Effector memory CD4-positive, alpha-beta T cell (primary cell): ENCODE measurements around the gene CDKN2D.
"Not testable (repeated sequence)": the region's sequence is repeated elsewhere in the genome, so short reads cannot be mapped to it uniquely, and the experiment has no call there.

Source experiments
- DNase-seq, 3 donors: peaks; one replicate each; pipeline ENCODE4 v3.0.0-alpha.2; 2020
- H3K27ac ChIP-seq: 2 replicates; pipeline ENCODE4 v1.7.0; 2013; ENCODE audit warnings: mild to moderate bottlenecking, low read length, moderate library complexity; ENCODE audit not compliant: insufficient read depth, poor library complexity, severe bottlenecking
- H3K27me3 ChIP-seq: replicated peaks from 2 replicates; pipeline ENCODE4 v1.7.0; 2013; ENCODE audit warnings: mild to moderate bottlenecking, low read length; ENCODE audit not compliant: insufficient read depth, control insufficient read depth, poor library complexity, severe bottlenecking
- H3K36me3 ChIP-seq: 2 replicates; pipeline ENCODE4 v1.7.0; 2013; ENCODE audit warnings: mild to moderate bottlenecking, low read length, moderate library complexity; ENCODE audit not compliant: control insufficient read depth, insufficient read depth
- H3K4me1 ChIP-seq: 2 replicates; pipeline ENCODE4 v1.7.0; 2013; ENCODE audit warnings: low read length, mild to moderate bottlenecking; ENCODE audit not compliant: control insufficient read depth, insufficient read depth, poor library complexity, severe bottlenecking
- H3K4me3 ChIP-seq: 2 replicates; pipeline ENCODE4 v1.7.0; 2013; ENCODE audit warnings: low read length, low read depth, mild to moderate bottlenecking; ENCODE audit not compliant: insufficient read depth, poor library complexity, severe bottlenecking
- H3K9me3 ChIP-seq: 2 replicates; pipeline ENCODE4 v1.7.0; 2013; ENCODE audit warnings: mild to moderate bottlenecking, low read length, moderate library complexity; ENCODE audit not compliant: control insufficient read depth

Gene CDKN2D

DNA sequence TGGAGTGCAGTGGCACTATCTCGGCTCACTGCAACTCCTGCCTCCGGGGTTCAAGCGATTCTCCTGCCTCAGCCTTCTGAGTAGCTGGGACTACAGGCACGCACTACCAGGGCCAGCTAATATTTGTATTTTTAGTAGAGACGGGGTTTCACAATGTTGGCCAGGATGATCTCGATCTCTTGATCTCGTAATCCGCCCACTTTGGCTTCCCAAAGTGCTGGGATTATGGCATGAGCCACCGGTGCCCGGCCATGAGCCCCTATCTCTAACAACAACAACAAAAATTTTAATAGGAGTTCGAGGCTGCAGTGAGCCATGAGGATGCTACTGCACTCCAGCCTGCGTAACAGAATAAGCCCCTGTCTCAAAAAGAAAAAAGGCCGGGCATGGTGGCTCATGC is 13.3 kb upstream of the CDKN2D start:
- Histone ChIP-seq H3K36me3 (no peaks in the 10 kb centered on the region), H3K27ac (no peak overlapping the region), H3K9me3 (no peaks in the 10 kb centered on the region), H3K4me1 (no peaks in the 10 kb centered on the region), H3K27me3 (no peaks in the 10 kb centered on the region), H3K4me3 (no peak overlapping the region)
- DNase-seq: no peak

DNA sequence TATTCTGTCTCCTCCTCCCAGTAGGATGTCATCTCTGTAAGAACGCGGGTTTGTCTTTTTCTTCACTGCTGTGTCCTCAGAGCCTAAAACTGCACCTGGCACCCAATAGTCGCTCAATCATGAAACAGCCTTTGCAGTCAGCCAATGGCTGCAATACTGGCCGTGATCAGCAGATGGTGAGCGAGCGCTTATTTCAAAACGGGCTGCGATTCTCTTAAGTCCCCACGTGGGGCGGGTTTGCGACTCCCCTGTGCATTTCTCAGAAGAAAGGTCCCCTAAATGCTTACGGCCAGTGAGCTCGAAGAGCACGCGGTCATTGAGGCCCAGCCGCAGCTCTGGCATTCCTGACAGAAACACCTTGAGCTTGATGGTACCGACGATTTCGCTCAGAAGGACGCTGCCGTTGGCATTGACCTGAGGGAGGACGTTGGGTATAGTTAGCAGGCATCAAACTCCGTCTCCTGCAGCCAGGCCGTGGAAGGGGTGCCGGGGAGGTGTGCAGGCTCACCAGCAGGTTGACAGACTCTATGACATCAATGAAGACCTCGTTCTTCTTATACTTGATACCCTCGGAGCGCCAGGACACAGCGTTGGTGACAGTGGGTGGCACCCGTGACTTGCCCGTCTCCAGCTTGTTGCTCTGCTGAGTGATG is 12.3 kb upstream of the CDKN2D start:
- H3K9me3 ChIP-seq: no peaks in the 10 kb centered on the region
- peak; percentile 71 to 78 (median 75) for DNase-seq
- no peaks in the 10 kb centered on the region for H3K4me1 ChIP-seq
- H3K36me3 ChIP-seq: no peaks in the 10 kb centered on the region
- no peak overlapping the region for H3K4me3 ChIP-seq
- no peak overlapping the region for H3K27ac ChIP-seq
- H3K27me3 ChIP-seq: no peaks in the 10 kb centered on the region

DNA sequence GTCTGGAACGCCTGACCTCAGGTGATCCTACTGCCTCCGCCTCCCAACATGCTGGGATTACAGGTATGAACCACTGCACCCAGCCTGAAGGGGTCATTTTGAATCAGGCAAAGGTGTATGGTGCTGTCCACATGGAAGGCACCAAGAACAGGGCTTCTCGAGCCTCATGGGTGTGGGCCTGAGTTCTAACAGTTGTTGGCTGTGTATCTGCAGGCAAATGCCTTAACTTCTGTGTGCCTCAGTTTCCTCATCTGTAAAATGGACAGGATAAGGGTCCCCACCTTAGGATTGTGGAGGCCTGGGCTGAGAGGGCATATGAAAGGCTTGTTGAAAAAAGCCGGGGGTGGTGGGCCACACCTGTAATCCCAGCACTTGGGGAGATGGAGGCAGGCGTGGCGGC is 9.2 kb upstream of the CDKN2D start:
- no peaks in the 10 kb centered on the region for H3K36me3 ChIP-seq

DNA sequence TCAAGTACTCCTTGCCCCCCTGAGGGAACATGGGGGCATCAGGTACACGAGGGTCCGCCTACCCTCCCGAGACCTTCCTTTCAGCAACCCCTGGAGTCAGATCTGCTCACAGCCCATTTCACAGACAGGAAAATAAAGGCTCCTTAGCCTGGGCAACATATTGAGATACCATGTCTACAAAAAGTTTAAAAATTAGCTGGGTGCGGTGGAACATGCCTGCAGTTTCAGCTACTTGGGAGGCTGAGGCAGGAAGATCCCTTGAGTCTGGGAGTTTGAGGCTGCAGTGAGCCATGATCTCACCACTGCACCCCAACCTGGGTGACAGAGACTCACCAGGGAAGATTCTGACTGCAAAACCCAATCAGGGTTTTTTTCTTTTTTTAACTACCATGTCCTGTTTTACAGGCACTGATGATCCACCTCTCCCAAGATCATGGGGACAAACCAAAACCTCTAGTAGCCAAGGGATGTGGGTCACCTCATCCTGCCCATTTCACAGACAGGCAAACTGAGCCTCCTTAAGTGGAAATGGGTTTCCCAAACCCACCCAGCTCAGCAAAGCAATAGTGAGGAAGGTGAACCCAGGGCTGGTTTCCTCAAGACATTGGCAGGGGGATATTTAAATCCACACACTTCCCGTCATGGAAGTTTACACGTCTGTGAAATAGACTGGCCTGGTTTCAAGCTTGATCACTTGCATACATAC is 6.4 kb upstream of the CDKN2D start:
- no peak overlapping the region for H3K4me3 ChIP-seq
- DNase-seq: no peak
- H3K9me3 ChIP-seq: no peaks in the 10 kb centered on the region
- no peaks in the 10 kb centered on the region for H3K27me3 ChIP-seq
- no peaks in the 10 kb centered on the region for H3K36me3 ChIP-seq
- no peak overlapping the region for H3K27ac ChIP-seq
- peaks cover 6% of the 10 kb centered on the region for H3K4me1 ChIP-seq

More for the DNA sequence above, 9.2 kb upstream of the CDKN2D start:
- no peak overlapping the region for H3K4me3 ChIP-seq
- H3K4me1 ChIP-seq: no peaks in the 10 kb centered on the region
- no peaks in the 10 kb centered on the region for H3K9me3 ChIP-seq
- no peak overlapping the region for H3K27ac ChIP-seq
- DNase-seq: no peak
- no peaks in the 10 kb centered on the region for H3K27me3 ChIP-seq

DNA sequence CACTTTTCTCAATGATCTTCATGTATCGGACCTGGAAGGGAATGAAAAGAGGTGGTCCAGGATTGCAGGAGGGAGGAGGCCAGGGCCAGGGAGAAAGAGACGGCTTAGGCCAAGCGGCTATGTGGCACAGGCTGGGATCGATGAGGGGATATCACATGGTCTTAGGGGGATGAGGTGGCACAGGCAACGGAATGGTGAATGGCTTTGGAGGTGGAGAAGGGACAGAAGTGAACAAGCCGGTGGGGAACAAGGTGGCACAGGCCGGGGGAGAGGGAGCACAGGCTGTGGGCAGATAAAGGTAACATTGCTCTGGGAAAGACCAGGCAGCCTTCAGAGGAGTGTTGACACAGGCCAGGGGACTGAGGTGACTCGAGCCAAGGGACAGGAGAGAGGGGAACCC is 5.7 kb upstream of the CDKN2D start:
- Histone ChIP-seq H3K4me1 (peaks cover 7% of the 10 kb centered on the region), H3K27ac (no peak overlapping the region), H3K9me3 (no peaks in the 10 kb centered on the region), H3K4me3 (no peak overlapping the region), H3K27me3 (no peaks in the 10 kb centered on the region), H3K36me3 (no peaks in the 10 kb centered on the region)
- DNase-seq: no peak

DNA sequence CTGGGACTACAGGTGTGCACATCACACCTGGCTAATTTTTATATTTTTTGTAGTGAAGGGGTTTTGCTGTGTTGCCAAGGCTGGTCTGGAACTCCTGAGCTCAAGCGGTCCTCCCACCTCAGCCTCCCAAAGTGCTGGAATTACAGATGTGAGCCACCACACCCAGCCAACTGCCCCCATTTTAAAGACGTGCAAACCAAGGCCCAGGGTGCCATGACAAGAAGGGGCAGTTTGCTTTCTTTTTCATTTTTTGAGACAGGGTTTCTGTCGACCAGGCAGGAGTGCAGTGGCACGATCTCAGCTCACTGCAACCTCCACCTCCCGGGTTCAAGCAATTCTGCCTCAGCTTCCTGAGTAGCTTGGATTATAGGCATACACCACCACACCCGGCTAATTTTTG is 5.0 kb upstream of the CDKN2D start:
- not testable (repeated sequence) for H3K4me3 ChIP-seq, H3K36me3 ChIP-seq, H3K27me3 ChIP-seq, H3K9me3 ChIP-seq, H3K27ac ChIP-seq, DNase-seq
- H3K4me1 ChIP-seq: peaks cover 11% of the 10 kb centered on the region

DNA sequence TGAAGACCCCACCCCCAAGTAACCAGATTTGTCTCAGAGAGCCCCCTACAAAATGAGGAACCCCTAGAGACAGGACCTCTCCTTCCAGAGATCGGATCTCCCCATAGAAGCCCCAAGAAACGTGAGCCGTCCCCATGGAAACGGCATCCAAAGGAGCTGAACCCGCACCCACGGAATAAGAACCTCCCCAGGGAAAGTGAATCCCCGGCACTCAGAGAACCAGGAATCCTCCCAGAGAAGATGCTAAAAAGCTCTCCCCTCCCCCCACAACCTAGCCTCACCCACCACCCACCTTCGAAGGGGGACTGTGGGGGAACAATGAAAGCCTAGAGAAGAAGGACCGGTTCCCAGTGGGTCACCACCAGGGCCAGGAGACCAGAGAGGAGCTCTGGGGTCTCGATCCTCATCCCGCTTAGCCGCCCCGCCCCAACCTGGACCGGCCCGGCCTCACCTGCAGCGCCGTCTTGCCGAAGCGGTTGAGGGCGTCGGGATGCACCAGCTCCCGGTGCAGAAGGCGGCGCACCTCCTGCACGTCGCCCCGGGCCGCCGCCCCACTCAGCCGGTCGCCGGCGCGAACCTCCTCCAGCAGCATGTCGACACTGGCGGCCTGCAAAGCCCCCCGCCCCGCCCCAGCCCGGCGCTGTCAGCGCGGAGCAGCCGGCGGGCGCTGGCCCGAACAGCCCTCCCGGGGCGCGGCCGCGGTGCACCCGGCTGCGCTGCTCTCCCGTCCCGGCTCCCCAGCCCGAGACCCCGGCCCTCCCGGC is 535 bp downstream of the CDKN2D start:
- Histone ChIP-seq H3K4me1 (peaks cover 37% of the 10 kb centered on the region), H3K27ac (peak overlapping the region; percentile 74), H3K36me3 (no peaks in the 10 kb centered on the region), H3K27me3 (no peaks in the 10 kb centered on the region), H3K9me3 (no peaks in the 10 kb centered on the region), H3K4me3 (peak overlapping the region; percentile 84)
- peak in 2 of 3 donors; percentile 17 to 46 for DNase-seq

DNA sequence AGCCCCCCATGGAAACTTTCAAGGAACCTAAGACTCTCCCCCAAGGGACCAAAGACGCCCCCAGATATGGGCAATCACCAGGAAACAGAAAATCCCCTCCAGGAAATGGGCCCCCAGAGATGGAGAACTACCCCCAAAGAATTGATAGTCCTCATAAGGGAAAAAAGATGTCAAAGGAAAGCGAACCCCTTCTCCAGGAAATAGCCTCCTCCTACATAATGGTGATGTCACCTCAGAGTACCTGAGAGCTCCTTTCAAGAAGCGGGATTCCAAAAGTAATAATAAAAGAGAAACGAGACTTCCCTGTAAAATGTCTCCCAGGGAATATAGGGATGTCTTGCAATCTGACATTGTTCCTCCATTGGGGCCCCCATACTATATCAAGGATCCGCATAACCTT is 1.1 kb downstream of the CDKN2D start:
- Histone ChIP-seq H3K4me3 (peak overlapping the region; percentile 84), H3K36me3 (no peaks in the 10 kb centered on the region), H3K9me3 (no peaks in the 10 kb centered on the region), H3K27me3 (no peaks in the 10 kb centered on the region), H3K4me1 (peaks cover 37% of the 10 kb centered on the region), H3K27ac (peak overlapping the region; percentile 74)
- no peak for DNase-seq

DNA sequence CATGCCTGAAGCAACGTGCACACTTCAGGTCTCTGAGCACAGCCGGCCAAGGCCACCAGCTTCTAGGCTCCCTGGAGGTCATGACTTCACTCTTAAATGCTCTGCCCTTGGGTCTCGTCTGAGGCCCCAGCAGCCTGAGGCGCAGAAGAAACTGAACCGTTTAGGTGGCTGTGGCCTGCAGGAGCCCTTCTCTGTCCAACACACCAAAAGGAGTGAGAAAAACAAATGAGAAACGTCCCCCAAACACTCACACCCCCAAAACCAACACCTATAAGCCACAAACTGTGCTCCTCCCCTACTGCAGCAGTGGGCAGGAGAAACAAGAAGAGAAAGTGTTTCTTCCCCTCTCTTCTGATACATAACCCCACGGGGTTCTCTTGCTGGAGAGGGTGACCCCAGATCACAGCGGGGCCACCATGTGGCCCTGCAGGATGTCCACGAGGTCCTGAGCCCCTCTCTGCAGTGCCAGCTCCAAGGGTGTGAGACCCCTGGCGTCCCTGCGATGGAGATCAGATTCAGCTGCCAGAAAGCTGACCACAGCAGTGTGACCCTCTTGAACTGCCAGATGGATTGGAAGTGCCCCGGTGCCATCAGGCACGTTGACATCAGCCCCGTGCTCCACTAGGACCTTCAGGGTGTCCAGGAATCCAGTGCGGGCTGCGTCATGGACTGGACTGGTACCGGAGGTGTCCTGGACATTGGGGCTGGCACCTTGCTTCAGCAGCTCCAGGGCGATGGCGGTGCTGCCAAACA is 1.9 kb downstream of the CDKN2D start:
- H3K27ac ChIP-seq: peak overlapping the region; percentile 74
- no peaks in the 10 kb centered on the region for H3K9me3 ChIP-seq
- H3K36me3 ChIP-seq: peaks cover under 1% of the 10 kb centered on the region
- DNase-seq: peak; percentile 34 to 52 (median 35)
- no peaks in the 10 kb centered on the region for H3K27me3 ChIP-seq
- peaks cover 31% of the 10 kb centered on the region for H3K4me1 ChIP-seq
- peak overlapping the region; percentile 84 for H3K4me3 ChIP-seq
